PFSK-1 (cell line): ENCODE measurements around the gene GRAMD1B.

Source experiments
- FOXP2 ChIP-seq: optimal IDR thresholded peaks from 2 replicates; pipeline ENCODE3; 2011; ENCODE audit warnings: borderline replicate concordance, control low read depth, inconsistent platforms; ENCODE audit not compliant: insufficient read depth; ENCODE audit errors: extremely low read length, extremely low read depth
- POLR2AphosphoS5 ChIP-seq: IDR thresholded peaks from 2 replicates; pipeline ENCODE4 v1.6.1; 2012; ENCODE audit warnings: low read depth, mild to moderate bottlenecking, control low read depth, low read length, moderate library complexity
- REST ChIP-seq, 2 experiments: IDR thresholded peaks; 2 replicates each; pipeline versions ENCODE4 v1.6.1 to v1.8.0; 2011 to 2012; ENCODE audit warnings: low read depth in 2 of 2, low read length in 2 of 2, control low read depth in 1 of 2, inconsistent platforms in 1 of 2, mild to moderate bottlenecking in 1 of 2, moderate library complexity in 1 of 2; ENCODE audit not compliant: insufficient read depth in 1 of 2
- SIN3A ChIP-seq: IDR thresholded peaks from 2 replicates; pipeline ENCODE4 v1.6.1; 2012; ENCODE audit warnings: mild to moderate bottlenecking, low read length, moderate library complexity, borderline replicate concordance; ENCODE audit not compliant: insufficient read depth
- TAF1 ChIP-seq: IDR thresholded peaks from 2 replicates; pipeline ENCODE4 v1.6.1; 2012; ENCODE audit warnings: low read length, control low read depth, borderline replicate concordance; ENCODE audit not compliant: insufficient read depth

- TF ChIP-seq POLR2AphosphoS5 (no peak), REST (IDR thresholded peaks at IDR 0.05; ENCODE audit: insufficient read depth in 1 of 2, low read depth in 2 of 2, low read length in 2 of 2) (no peak), SIN3A (no peak), TAF1 (no peak), FOXP2 (no peak)
Observed at GRCh38 chr11:123393312-123393927, 36.6 kb upstream of the GRAMD1B start.
